Fibroblast of lung (primary cell): Measurements from ENCODE around the gene ZNF76. TPM values are rescaled to one million over a fixed set of nuclear protein-coding genes. Genes with fewer than 3 reads are reported as not detected.

Experiments
- DNase-seq, 2 donors: peaks; one replicate each; pipeline versions ENCODE4 v3.0.0 to v3.0.0-alpha.2; 2010; ENCODE audit warnings: low read depth in 2 of 2
- H2AFZ ChIP-seq: 2 replicates; pipeline ENCODE4 v1.5.1; 2012; ENCODE audit warnings: low read length, control low read depth, inconsistent platforms
- H3K27ac ChIP-seq: 2 replicates; pipeline ENCODE4 v1.5.1; 2011; ENCODE audit warnings: low read length, control low read depth; ENCODE audit not compliant: insufficient read depth
- H3K27me3 ChIP-seq: 2 replicates; pipeline ENCODE4 v1.5.1; 2011; ENCODE audit warnings: mild to moderate bottlenecking, low read length; ENCODE audit not compliant: control insufficient read depth, insufficient read depth
- H3K36me3 ChIP-seq: 2 replicates; pipeline ENCODE4 v1.5.1; 2011; ENCODE audit warnings: low read length; ENCODE audit not compliant: control insufficient read depth, insufficient read depth
- H3K4me1 ChIP-seq: 2 replicates; pipeline ENCODE4 v1.5.1; 2011; ENCODE audit warnings: low read length; ENCODE audit not compliant: control insufficient read depth, insufficient read depth; ENCODE audit errors: extremely low read depth
- H3K4me2 ChIP-seq: 2 replicates; pipeline ENCODE4 v1.5.1; 2011; ENCODE audit warnings: low read length, control low read depth; ENCODE audit not compliant: insufficient read depth; ENCODE audit errors: extremely low read depth
- H3K4me3 ChIP-seq, 4 experiments: fragments of 200-600 bp in 1 of 4; sonication (generic) in 1 of 4; replicated peaks in 1 of 4; 2 replicates each; pipeline ENCODE4 v1.5.1; 2011 to 2016; ENCODE audit warnings: low read length in 4 of 4, low read depth in 3 of 4, mild to moderate bottlenecking in 3 of 4, control low read depth in 2 of 4, inconsistent platforms in 1 of 4, mixed read lengths in 1 of 4; ENCODE audit not compliant: insufficient read depth in 1 of 4; ENCODE audit errors: control extremely low read depth in 1 of 4
- H3K79me2 ChIP-seq: 2 replicates; pipeline ENCODE4 v1.5.1; 2012; ENCODE audit warnings: mild to moderate bottlenecking, low read length, inconsistent platforms; ENCODE audit not compliant: control insufficient read depth, insufficient read depth
- H3K9ac ChIP-seq: 2 replicates; pipeline ENCODE4 v1.5.1; 2011; ENCODE audit warnings: mild to moderate bottlenecking, low read length, control low read depth; ENCODE audit not compliant: insufficient read depth
- H3K9me3 ChIP-seq: 2 replicates; pipeline ENCODE4 v1.5.1; 2012; ENCODE audit warnings: low read depth, low read length; ENCODE audit not compliant: control insufficient read depth, insufficient read depth
- H4K20me1 ChIP-seq: 2 replicates; pipeline ENCODE4 v1.5.1; 2011; ENCODE audit warnings: low read length; ENCODE audit not compliant: control insufficient read depth, insufficient read depth; ENCODE audit errors: extremely low read depth
- EZH2 ChIP-seq: IDR thresholded peaks from 2 replicates; pipeline ENCODE4 v1.5.1; 2012; ENCODE audit warnings: low read length, control low read depth, mild to moderate bottlenecking; ENCODE audit errors: missing control alignments
- polyA plus RNA-seq, 2 donors: library from polyadenylated mRNA; depleted of rRNA in 1 of 2; stranded (reverse) in 1 of 2; unstranded in 1 of 2; fragments of >200 nt; gene quantifications; 2 replicates each; pipeline ENCODE4 v1.2.1, GENCODE V29; 2011 to 2012; ENCODE audit warnings: missing spikeins in 1 of 2
- total RNA-seq: library from RNA; depleted of rRNA; stranded (reverse); fragments of >200 nt; gene quantifications from 2 replicates; pipeline ENCODE4 v1.2.1, GENCODE V29; 2014
- TF ChIP-seq, protein P1 (sequence below), 2 donors: IDR thresholded peaks in 1 of 2; conservative IDR thresholded peaks in 1 of 2; 1 replicate in 1 of 2; 2 replicates in 1 of 2; pipeline ENCODE4 v1.5.1; 2011 to 2012; ENCODE audit warnings: low read length in 2 of 2, control low read depth in 1 of 2, inconsistent platforms in 1 of 2, low read depth in 1 of 2, mild to moderate bottlenecking in 1 of 2

Gene ZNF76
- total and polyA plus RNA-seq, 2 donors (not counting 1 experiment from before 2014, with no cell fraction given): 9.6 to 19.5 TPM

GRCh38 chr6:35260591-35261570 is 1.3 kb downstream of the ZNF76 start:
- DNase-seq: no peak
- Histone ChIP-seq H3K4me2 (peak overlapping the region; percentile 86), H3K9me3 (no peaks in the 10 kb centered on the region), H2AFZ (no peak overlapping the region), H4K20me1 (no peaks in the 10 kb centered on the region), H3K4me3 (peak overlapping the region; percentile 73 to 89 (median 81)), H3K9ac (no peak overlapping the region), H3K27ac (peak overlapping the region; percentile 99), H3K36me3 (no peaks in the 10 kb centered on the region), H3K27me3 (no peaks in the 10 kb centered on the region), H3K79me2 (peaks cover 9% of the 10 kb centered on the region), H3K4me1 (no peaks in the 10 kb centered on the region)
- TF ChIP-seq, protein P1, sequence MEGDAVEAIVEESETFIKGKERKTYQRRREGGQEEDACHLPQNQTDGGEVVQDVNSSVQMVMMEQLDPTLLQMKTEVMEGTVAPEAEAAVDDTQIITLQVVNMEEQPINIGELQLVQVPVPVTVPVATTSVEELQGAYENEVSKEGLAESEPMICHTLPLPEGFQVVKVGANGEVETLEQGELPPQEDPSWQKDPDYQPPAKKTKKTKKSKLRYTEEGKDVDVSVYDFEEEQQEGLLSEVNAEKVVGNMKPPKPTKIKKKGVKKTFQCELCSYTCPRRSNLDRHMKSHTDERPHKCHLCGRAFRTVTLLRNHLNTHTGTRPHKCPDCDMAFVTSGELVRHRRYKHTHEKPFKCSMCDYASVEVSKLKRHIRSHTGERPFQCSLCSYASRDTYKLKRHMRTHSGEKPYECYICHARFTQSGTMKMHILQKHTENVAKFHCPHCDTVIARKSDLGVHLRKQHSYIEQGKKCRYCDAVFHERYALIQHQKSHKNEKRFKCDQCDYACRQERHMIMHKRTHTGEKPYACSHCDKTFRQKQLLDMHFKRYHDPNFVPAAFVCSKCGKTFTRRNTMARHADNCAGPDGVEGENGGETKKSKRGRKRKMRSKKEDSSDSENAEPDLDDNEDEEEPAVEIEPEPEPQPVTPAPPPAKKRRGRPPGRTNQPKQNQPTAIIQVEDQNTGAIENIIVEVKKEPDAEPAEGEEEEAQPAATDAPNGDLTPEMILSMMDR (conservative IDR thresholded peaks at IDR 0.05 in 1 of 2, IDR thresholded peaks at IDR 0.05 in 1 of 2; ENCODE audit: low read depth in 1 of 2, low read length in 2 of 2): no peak
- no peak for TF ChIP-seq EZH2

DNA sequence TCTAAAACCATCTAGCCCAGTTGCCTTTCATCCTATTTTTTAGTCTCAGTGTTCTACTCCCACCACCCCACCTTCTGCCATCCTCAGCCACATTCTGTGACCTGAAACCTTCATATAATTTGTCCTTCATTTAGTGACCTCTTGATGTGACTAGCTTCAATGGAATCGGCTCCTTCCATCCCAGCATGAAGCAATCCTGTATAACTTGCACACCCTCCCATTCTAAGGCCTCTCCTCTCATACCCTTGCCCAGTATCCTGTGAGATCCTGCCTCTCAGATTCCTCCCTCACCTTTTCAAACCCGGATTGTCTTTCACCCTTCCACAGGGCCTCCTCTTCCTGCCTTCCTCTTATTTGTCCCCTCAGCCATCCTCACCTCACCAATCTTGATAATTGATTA is 3.1 kb downstream of the ZNF76 start:
- Histone ChIP-seq H4K20me1 (no peaks in the 10 kb centered on the region), H3K27me3 (no peaks in the 10 kb centered on the region), H3K4me1 (no peaks in the 10 kb centered on the region), H3K9ac (no peak overlapping the region), H3K4me3 (no peak overlapping the region), H3K9me3 (no peaks in the 10 kb centered on the region), H3K4me2 (no peak overlapping the region), H3K79me2 (peaks cover 9% of the 10 kb centered on the region), H3K36me3 (no peaks in the 10 kb centered on the region), H2AFZ (no peak overlapping the region), H3K27ac (no peak overlapping the region)
- TF ChIP-seq EZH2: no peak
- TF ChIP-seq, protein P1 (conservative IDR thresholded peaks at IDR 0.05 in 1 of 2, IDR thresholded peaks at IDR 0.05 in 1 of 2; ENCODE audit: low read depth in 1 of 2, low read length in 2 of 2): no peak
- peak in 1 of 2 donors; percentile 52 for DNase-seq

DNA sequence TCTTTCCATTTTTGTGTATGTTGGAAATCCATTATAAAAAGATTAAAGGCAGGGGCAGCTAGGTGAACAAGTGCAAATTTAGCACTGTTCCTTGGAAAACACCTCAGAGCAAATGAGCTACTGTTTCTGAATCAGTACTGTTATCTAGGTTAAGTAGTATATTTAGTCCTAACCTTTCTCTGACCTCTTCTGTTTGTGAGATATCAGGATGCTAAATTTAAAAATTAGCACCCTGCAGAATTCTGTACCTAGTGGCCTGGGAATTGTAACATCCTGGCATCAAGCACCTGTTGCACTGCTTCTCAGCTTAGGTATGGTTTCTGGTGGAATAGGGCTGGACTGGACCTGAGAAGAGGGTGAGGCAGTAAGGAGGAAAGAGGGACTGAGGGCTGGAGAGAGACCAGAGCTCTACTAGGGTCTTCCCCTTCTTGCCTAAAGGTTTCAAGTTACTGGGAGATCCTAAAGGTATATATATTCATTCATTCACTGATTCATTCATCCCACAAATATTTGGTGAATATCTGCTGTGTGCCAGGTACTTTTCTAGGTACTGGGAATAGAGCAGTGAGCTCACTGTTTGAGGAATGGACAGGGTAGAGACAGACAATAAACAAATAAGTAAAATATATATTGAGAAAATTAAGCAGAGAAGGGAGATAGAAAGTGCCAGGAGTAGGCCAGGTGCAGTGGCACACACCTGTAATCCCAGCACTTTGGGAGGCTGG is 5.2 kb downstream of the ZNF76 start:
- Histone ChIP-seq H3K27me3 (no peaks in the 10 kb centered on the region), H3K36me3 (no peaks in the 10 kb centered on the region), H3K79me2 (peaks cover 4% of the 10 kb centered on the region), H3K27ac (no peak overlapping the region), H3K4me3 (no peak overlapping the region), H3K4me1 (no peaks in the 10 kb centered on the region), H3K4me2 (no peak overlapping the region), H4K20me1 (no peaks in the 10 kb centered on the region), H3K9me3 (no peaks in the 10 kb centered on the region), H3K9ac (no peak overlapping the region), H2AFZ (no peak overlapping the region)
- TF ChIP-seq EZH2: no peak
- TF ChIP-seq, protein P1 (conservative IDR thresholded peaks at IDR 0.05 in 1 of 2, IDR thresholded peaks at IDR 0.05 in 1 of 2; ENCODE audit: low read depth in 1 of 2, low read length in 2 of 2): no peak
- DNase-seq: no peak
